HG02973 (cell line): ENCODE results near the gene CYP11A1.
A peak's percentile ranks its signal among the peaks of the same experiment; 100 is the strongest.
"Not testable (repeated sequence)": the region's sequence is repeated elsewhere in the genome, so short reads cannot be mapped to it uniquely, and the experiment has no call there.

Source experiments
- ATAC-seq: cut with Tn5 transposase; IDR thresholded peaks from one replicate; pipeline ENCODE4 v1.9.1; 2021; ENCODE audit warnings: moderate library complexity; ENCODE audit not compliant: unreplicated experiment

CYP11A1 gene

DNA sequence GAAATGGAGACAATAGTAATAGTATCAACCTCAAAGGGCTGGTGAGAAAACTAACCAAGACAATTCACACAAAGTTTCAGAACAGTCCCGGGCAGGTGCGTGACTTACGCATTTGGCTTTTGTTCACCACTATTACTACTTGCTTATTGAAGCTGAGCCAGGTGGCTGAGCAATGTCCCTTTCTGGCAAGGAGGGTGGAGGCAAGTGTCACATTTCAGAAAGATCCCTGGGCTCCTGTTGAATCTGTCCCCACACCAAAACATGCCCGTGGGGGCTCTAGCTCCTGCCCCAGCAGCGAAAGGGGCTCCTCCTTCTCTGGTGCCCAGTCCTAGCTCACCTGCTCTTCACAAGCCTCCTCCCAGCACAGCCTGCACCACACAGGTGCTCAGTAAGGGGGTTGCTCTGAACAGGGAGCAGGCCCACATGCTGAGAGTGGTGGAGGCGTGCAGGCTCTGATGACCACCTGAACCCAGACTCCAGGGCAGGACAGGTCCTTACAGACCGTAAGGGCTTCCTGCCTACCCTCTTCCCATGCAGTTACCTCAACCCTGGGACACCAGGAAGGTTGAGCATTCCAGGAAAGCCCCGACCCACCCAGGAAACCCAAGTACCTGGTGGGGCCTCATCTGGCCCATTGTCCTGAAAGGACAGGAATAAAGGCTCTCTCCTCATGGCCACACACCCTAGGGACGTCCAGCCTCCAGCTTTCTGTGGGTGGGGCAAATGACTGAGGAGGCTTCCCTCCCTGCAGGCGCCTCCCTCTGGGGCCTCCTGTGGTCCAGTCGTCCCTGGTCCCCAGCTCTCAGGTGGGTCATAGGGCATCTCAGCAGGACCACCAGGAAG, 33.7 kb upstream of the CYP11A1 start:
- no peak for ATAC-seq

DNA sequence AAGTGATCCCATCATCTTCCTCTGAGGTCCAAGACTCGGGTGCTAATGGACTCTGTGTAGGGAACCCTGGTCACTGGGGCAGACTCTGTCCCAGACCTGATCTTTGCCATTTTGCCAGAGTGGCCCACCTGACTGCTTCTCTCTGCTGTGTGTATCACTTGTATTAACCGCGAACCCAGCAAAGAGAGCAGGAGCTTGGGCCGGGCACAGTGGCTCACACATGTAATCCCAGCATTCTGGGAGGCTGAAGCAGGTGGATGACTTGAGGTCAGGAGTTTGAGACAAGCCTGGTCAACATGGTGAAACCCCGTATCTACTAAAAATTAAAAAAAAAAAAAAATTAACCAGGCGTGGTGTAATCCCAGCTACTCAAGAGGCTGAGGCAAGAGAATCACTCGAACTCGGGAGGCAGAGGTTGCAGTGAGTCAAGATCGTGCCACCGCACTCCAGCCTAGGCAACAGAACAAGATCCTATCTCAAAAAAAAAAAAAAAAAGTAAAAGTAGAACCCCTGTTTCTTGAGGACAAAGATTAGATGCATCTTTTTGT, 32.9 kb upstream of the CYP11A1 start:
- no peak for ATAC-seq

DNA sequence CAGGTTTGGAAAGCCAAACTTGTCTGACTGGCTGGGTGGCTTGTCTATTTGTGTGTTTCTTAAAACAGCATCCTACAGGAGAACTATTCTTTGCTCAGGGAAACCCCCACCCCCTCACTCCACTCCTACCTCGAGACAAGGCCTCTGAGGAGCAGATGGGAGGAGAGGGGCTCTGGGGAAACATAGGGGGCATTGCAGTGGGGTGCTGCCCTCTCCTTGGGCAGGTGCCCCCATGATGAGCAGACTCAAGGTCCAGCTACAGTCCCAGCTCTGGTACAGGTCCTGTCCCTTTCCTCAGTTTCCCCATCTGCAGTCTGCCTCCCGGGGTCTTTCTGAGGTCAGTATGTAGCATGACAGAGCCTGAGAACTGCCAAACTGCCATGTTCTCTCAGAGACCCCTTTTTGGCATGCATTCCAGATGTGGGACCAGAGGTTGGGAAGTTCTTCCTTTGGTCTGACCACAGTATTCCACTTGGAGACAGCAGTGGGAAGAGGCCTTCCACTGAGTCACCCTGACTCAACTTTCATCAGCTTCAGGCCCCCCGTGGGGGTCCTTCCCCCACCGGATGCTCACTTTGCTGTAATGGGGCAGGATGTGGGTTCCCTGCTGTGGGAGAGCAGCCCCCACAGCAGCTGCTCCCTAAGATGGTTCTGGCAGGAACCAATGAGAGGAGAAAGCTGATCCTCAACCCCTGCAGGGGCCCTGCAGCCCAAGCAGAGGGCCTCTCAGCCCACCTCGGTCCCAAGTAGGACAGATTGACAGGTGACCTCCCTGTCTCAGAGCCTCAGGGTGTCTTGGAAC, 32.3 kb upstream of the CYP11A1 start:
- no peak for ATAC-seq

DNA sequence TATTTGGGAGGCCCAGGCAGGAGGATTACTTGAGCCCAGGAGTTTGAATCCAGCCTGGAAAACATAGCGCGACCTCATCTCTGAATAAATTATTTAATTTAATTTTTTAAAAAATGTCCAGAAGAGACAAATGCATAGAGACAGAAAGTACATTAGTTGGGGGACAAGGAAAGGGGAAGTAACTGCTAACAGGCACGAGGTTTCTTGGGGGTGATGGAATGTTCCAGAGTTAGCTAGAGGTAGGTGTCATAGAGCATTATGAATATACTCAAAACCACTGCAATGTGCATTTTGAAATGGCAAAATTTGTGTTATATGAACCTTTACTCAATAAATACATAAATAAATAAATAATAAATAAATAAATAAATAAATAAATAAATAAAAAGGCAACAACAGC, 31.7 kb upstream of the CYP11A1 start:
- no peak for ATAC-seq

DNA sequence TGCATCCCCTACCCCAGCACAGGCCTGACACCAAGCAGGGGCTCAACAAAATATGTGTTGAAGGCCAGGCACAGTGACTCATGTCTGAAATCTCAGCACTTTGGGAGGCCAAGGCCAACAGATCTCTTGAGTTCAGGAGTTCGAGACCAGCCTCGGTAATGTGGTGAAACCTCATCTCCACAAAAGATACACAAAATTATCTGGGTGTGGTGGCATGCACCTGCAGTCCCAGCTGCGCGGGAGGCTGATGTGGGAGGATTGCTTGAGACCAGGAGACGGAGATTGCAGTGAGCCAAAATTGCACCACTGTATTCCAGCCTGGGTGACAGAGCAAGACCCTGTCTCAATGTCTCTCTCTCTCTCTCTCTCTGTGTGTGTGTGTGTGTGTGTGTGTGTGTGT, 30.7 kb upstream of the CYP11A1 start:
- no peak for ATAC-seq

DNA sequence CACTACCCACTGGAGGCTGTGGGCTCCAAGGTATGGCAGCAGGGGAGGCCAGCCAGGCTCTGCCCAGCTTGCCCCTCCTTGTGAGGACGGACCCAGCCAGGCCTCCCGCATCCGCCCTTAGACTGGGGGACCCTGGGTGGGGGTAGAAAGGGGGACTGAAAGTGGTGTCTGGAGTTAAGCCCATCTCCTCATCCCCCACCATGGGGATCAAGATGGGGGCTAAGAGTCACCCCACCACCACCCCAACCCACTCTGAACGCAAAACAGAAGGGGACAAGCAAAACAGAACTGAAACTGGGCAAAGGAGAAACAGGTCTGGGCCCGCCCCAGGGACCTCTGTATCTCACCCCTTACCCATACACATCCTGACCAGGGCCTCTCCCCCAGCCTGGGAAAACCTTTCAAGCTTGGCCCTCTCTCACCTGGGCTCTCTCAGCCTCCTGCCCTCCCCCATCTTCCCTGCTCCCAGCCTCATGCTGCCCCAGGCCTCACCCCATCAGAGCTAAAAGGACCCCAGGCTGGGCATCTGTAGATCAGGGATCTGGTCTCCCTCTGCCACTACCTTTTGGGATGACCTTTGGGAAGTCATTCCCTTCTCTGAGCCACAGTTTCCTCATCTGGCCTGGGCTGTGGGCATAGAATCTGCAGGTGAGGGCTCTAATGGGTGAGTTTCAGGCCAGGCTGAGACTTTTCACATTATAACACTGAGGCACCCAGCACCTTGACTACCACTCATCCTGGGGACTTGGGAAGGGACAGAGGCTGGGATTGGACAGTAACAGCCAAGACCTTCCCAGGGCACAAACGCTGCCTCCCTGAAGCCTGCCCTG, 30.0 kb upstream of the CYP11A1 start:
- no peak for ATAC-seq

DNA sequence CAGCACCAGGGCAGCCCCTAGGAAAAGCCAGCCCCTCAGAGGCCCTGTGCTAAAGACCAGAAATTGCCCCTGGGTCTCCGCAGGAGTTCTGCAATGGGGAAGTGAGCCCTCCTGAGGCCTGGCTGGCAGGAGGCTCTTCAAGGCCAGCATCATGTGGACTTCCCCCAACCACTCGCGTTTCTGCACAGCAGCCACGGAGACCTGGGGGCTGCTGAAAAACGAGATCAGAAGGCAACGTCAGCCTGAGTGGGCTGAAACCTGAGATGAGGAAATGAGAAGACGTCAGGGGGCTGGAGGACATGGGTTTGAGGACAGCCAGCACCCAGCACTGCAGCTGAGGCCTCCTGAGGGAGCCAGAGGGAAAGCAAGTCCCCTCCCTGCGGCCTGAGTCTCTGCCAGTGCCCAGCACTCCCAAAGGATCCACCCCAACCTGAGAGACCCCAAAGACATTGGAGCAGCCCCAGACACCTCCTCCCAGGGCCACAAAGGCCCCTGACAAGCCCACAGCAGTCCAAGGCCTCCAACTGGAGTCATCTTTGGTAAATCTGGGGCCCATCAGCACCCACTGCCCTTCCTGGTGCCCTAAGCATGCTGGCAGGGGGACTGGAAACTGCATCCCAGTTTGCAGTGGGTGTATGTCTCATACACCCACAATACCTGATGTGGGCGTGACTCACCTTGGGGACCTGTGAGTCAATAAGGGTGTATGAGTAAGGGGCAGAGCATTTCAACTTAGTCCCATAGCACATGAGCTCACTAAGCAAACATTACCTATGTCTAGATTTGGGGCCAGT, 29.2 kb upstream of the CYP11A1 start:
- ATAC-seq: peak; percentile 34

DNA sequence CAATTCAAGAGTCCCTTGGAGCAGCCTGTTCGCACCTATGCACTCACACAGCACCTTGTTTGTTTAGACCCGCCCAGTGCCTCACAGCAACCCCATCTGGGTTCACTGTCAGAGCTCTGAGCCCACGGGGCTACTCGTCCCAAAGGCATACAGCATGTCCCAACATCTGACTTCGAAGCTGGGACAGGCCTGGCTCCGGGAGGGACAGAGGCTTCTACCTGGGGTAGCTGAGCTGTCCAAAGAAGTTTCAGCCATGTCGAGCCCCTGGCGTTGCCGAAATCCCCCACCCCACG, 28.6 kb upstream of the CYP11A1 start:
- ATAC-seq: no peak

DNA sequence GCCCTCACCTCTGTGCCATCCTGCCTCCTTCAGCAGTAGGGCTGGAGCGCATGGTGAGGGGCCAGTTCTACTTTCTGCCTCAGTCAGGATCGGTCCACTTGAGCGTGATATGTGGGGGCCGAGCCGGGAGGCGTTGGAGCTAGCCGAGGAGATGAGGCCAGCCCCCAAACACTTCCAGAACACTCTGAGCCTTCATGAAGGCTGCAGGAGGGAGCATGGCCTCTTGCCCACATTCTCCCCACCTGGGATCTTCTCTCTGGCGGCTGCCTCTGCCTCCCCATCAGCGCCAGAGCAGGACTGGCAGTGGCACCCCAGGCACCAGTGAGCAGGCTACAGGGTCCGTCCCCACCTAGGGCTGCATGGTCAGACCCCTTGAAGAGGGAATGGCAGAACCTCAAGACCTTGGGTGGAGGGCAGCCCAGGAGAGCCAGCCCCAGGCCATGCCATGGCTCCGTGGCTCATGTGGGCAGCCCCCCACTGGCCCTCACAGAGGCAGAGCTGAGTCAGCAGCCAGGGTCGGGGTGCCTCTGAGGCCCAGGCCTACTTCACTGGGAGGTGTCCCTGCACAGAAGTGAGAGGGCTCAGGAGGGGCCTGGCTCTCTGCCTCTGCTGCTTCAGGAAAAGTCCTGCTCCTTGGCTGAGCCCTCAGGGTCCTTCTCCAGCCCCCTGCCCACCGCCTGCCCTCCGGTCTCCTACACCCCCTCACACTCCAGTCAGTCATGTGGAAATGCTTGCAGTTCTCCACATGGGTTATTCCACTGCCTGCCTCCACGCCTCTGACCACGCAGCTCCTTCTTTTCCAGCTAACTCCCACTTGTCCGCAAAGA, 28.1 kb upstream of the CYP11A1 start:
- no peak for ATAC-seq

DNA sequence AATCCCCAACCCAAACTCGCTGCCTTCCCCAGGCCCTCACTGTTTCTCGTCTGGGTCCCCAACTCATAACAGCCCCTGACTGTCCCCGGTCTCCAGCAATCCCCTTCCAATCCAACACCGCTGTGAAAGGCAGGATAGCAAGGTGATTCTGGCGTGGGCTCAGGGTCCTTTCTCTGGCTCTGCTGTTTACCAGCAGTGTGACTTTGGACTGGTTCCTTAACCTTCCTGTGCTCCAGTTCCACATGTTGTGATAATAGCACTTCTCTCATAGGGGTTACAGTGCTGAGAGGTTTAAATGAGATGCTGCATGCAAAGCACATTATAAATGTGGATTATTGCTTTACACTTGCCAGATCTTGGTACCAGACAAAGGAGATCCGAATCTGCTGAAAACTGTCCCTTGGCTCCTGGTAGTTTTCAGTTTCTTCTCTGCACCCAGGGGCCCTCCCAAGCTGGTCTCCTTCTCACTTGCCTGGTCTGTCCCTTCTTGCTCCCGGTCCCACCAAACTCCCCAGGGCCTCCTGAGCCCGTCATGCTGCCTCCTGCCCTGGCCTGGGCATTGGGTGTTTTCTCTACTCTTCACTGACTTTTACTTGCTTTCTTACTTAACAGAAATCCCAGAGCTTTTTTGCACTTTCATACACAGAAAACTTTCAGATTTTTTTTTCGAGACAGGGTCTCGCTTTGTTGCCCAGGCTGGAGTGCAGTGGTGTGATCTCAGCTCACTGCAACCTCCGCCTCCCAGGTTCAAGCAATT, 26.8 kb upstream of the CYP11A1 start:
- ATAC-seq: no peak

DNA sequence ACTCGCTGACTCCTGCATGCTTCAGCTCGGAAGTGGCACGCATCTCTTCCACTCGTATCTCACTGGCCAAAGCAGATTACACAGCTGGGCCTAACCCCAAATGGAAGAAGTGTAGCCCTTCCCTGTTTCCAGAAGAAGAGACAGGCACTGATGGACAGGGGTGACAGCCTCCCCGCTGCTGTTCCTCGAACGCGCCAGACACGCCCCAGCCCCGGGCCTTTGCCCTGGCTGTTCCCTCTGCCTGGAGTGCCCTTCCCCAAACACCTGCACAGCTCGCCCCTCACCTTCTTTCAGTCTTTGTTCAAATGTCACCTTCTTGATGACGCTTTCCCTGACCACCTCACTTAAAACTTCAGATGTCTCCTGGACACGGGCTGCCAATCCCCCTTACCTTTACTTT, 26.0 kb upstream of the CYP11A1 start:
- no peak for ATAC-seq

DNA sequence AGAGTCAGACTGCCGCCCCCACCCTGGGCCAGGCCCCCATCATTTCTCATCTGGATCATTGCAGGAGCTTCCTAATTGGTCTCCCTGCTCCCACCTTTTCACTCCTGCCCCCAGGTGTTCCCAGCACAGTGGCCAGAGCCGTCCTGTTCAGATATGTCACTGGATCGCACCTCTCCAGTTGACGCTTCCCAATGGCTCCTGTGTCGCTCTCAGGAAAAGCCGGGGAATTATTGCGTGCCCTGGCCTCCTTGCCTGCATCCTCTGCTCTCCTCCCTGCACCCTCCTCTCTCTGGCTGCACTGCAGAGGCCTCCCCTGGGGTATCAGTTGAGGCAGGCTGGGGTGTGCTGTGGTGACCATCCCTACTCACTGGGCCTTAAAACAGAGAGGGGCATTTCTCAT, 25.5 kb upstream of the CYP11A1 start:
- ATAC-seq: no peak

DNA sequence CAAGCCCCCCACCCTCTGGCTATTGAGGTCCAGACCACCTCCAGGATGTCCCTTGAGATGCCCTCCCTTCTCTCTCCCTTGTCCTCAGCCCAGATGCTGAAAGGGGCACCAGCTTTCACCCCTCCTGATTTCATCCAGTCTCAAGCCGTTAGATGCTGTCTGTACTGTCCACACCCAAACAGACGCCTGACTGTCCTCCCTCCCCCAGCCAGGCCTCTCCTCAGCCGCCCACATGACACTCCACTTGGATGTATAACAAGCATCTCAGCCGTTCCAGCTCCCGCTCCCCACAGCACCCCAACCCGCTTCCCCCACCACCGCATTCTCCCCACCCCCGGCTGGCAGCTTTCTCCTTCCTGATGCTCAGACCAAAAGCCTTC, 25.0 kb upstream of the CYP11A1 start:
- no peak for ATAC-seq

DNA sequence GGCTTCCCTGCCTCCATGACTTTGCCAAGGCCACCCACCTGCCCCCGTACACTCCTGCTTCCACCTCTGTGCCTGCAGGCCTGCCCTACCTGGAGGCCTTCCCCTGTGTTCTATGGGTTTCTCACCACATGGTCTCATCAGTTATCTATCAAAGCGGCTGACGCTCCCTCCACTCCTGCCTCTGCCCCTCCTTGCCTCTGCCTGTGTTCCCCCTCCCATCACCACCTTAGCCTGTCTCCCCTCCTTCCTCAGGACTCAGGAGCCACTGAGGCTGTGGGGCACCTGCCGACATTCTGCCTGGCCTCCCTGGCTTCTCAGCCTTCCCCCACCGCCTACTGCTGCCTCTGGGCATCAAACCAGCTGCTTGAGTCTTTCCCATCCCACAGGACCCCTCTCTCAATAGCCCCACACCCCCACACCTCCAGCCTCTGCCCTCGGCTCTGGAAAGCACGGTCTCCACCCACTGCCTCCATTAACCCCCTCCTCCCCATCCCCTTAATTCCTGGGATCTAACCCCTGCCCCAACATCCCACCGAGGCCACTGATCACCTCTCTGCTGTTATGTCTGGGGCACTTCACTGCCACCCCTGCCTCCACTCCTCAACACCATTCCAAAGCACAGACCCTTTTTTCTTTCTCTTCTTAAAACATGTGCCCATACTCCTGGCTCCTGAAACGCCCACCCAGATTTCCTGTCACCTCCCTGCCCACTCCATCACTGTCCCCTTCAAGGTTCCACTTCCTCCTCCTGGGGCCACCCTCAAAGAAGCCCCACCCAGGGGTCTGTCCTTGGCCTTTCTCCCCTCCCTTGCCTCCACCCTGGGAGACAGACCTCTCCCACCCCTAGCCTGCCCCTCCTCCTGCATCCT, 24.4 kb upstream of the CYP11A1 start:
- ATAC-seq: no peak

DNA sequence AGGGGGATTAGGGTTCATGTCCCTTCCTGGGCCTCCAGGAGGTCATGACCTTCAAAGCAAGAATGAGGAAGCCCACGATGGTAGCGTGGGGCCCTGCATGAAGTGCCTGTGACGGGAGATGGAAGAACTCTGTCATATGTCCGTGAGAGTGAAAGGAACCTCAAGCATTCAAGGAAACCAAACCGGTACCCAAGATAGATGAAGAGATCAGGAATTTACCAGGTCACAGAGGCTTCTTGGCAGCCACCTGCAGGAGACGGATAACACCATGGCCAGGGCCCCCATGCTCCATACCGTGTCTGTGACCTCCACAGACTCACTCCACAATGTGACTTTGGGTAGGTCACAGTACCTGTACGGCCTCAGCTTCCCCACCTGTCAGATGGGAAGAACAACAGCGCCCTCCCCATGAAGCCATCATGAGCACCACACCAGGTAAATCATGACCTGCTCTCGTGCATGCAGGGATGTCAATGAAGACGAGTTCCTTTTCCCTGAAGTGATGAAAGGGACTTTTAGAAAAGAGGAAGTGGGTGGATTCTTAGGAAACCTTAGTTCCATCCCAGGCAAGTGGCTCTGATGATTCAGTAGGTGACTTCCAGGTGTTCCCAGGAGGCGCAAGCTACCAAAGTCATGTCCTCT, 23.3 kb upstream of the CYP11A1 start:
- ATAC-seq: no peak

DNA sequence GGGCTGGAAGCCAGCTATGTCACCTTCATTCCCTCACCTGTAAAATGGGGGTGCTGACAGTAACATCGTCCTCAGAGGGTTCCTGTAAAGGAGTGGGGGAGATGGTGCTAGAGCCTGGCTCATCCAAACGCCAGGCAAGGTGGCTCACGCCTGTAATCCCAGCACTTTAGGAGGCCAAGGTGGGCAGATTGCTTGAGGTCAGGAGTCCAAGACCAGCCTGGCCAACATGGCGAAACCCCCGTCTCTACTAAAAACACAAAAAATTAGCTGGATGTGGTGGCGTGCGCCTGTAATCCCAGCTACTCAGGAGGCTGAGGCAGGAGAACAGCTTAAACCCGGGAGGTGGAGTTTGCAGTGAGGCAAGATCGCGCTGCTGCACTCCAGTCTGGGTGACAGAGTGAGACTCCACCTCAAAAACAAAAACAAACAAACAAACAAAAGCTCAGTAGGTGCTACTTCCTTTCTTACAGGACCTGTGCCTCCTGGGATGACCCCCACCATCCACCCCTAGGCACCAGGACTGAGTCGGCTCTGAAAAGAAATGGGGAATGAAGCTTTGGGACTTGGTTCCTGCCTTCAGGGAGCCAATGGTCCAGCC, 22.7 kb upstream of the CYP11A1 start:
- ATAC-seq: not testable (repeated sequence)
